GM18873 (cell line): ENCODE results near the gene RXRB.

Experiments used
- ATAC-seq: cut with Tn5 transposase; IDR thresholded peaks from one replicate; pipeline ENCODE4 v1.9.1; 2021; ENCODE audit warnings: mild to moderate bottlenecking, moderate library complexity, moderate number of reproducible peaks; ENCODE audit not compliant: unreplicated experiment, low FRiP score

The RXRB gene

GRCh38 chr6:33178755-33179475, 21.6 kb downstream of the RXRB start:
- ATAC-seq = no peak

DNA sequence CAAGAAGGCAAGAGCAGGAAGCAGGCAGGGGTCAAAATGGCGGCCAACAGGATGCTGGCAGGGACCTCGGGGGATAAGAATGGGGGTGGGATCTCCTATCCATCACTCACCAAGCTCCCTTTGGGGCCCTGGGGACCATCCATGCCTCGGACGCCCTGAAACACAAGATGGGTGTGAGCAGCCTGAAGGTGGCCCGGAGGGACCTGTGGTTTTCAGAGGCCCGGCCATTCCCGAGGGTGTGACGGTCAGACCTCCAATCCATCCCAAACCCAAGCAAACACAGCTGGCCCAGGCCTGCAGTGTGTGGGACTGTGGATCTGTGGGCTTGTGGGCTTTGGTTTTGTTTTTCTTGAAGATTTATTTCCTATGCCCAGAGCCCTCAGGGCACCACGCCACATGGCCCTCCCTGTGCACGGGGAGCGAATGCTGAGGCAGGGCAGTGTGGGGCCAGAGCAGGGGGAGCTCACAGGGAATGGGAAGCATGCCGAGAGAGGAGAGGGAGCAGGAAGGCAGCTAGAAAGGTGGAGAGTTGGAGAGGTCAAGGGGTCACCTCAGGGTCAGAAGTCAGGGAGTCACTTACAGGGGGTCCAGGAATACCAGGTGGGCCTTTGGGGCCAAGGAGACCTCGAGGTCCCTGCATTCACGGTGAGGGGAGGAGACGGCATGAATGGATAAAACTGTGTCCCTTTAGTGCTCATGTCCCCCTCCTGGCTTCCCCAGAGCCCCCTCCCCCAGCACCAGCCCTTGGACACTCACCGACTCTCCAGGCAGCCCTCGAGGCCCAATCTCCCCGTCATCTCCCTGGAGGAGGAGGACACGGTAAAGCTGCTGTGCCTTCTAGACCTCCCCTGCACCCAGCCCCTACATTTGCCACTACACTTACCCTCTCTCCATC, 22.7 kb downstream of the RXRB start:
- ATAC-seq = no peak

DNA sequence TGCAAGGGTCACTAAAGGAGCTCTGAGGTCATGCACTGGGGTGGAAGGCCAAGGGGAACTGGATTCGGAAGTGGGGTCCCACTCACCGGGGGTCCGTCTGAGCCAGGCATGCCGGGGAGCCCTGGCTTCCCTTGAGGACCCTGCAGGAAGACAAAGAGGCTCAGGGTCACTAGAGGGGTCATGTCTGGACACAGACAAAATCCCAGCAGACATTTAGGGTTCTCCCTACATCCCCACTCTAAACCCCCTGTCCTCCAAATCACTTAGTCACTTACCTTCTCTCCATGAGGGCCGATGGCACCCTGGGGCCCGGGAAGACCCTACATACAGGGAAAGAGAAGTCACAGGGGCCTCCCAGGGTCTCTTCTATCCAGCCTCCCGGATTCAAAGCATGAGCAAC, 23.6 kb downstream of the RXRB start:
- no peak for ATAC-seq

DNA sequence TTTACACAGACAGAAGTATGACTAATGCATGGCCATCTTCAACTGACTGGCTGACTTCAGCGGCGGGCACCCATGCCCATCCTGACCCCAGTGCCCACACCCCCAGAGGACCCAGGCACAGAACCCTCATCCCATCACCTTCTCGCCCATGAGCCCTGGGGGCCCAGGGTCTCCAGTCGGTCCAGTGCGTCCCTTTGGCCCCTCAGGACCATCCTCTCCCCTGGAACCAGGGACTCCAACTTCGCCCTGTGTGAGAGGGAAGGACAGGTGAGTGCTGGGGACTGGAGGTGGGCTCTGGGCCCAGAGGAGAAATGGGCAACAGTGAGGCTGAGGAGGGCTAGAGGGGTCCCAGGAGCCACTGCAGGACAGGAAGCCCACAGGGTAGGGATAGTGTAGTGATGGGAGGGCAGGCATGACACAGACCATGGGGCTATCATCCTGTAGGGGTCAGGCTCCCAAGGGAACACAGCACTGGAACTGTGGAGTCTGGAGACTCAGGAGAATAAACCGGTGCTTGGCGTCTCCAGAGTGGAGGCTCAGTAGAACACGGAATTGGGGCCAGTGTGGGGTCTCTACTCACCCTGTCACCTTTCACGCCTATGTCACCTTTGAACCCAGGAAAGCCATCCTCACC, 24.9 kb downstream of the RXRB start:
- no peak for ATAC-seq

DNA sequence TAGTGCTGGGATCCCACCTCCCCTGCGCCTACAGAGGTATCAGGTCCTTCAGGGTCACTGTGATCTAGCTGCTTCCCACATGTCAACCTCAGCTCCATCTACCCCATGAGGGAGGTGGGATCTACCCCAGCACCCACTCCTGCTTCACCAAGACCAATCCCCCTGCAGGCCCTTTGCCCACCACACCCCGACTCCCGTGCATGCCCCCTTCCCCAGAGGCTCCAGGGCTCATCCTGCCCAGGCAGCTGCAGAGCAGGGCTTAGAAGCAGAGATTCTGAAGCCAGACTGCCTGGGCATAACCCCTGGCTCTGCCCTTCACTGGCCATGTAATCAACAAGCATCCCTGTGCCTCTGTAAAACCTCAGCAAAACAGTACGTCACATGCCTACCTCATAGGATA, 25.7 kb downstream of the RXRB start:
- ATAC-seq = no peak

GRCh38 chr6:33173535-33174180, 26.8 kb downstream of the RXRB start:
- ATAC-seq = no peak

DNA sequence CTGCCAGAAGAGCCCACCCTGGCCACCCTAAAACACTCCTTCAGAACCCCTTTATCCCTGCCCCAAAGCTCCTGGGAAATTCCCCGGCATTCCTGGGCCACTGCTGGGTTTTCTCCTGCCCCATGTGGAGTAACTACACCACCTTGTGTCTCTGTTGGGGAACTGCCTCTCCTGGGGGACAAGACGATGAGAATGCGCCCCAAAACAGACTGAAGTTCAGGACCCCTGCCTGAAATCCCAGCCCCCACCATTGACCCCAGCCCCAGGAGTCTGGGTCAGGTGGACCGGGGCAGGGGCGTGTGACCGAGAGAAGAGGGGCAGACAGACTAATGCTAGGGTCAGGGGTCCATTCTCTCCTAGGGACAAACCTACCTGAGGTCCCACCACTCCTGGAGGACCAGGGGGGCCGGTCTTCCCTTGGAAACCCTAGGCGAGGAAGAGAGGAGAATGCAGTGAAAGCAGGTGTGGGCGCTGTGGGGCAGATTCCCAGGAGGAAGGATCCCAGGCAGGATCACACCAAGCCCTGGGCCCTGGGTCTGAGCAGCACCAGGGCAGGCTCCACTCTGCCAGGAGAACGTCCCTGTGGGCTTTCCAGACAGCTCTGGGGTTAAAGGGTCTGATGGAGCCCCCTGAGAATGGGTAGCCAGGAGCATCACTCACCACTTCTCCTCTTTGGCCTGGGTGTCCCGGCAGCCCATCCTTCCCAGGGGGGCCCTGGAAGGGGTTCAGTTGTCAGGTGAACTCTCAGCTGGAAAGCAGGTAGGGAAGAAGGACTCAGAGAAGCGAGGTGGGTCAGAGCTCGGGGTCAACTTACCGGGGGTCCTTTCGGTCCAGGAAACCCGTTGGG, 27.6 kb downstream of the RXRB start:
- ATAC-seq = no peak

DNA sequence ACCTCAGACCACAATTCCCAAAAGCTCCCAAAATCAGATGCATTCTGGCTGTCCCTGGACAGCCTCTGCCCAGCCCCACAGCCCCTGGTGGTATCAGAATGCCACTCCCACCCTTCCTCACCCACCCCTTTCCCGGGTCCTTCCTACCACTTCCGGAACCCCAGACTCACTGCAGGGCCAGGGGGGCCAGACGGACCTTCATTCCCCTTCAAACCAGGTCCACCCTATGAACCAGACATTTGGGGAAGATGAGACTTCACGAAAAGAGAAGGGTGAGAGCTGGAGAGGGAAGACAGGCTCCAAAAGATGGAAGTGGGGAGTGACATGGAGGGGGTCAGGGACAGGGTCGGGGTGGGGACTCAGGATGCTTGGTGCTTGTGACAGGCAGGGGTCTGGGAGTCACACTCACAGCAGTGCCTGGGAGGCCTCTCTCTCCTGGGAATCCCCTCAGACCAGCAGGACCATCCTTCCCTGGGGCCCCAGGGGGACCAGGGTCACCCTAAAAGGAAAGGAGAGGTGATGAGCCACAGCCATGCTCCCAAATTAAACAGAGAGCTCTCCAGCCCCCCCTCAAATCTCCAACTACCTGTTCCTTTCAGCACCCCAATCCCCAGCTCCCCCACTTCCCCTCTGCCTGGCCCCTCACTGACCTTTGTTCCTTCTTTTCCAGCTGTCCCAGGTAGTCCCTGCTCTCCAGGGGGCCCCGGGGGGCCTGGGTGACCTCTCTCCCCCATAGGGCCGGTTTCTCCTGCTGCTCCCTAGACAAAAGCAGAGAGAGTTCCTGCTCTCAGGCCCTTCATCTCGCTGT, 28.4 kb downstream of the RXRB start:
- ATAC-seq = no peak

- ATAC-seq = no peak
These were observed 29.2 kb downstream of the RXRB start for GRCh38 chr6:33171016-33171879.

DNA sequence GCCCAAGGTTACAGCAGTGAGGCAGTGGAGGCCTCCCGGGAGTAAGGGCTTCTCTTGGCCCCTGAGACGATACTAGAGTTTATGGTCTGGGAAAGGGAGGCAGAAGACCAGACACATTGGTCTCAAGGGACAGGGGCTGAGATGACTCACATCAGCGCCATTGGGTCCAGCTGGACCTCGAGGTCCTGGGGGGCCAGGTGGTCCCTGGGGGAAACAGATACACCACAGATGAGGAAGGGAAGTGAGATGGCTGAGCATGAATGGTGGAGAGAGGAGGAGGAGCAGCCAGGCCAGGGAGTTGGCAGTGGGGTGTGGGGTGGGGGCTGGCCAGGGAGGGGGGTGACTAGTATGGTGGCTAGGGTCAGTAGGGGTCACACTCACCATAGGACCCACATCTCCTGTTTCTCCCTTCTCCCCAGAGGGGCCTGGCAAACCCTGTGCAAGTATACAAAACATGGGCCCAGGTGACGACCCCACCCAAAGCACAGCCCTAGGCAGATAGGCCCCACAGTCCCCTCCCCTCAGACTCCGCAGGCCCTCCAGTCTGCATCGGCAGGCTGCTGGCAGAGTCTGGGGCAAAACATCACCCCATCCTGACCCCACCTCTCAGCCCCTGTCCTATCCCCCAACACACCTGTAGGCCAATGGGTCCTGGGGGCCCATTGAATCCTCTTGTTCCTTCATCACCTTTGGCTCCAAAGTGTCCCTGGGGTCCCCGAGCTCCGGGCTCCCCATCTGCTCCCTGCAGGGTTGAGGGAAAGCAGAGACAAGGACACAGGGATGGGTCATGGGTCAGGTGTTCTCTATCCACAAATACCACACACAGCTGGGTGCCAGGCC, 30.1 kb downstream of the RXRB start:
- no peak for ATAC-seq

DNA sequence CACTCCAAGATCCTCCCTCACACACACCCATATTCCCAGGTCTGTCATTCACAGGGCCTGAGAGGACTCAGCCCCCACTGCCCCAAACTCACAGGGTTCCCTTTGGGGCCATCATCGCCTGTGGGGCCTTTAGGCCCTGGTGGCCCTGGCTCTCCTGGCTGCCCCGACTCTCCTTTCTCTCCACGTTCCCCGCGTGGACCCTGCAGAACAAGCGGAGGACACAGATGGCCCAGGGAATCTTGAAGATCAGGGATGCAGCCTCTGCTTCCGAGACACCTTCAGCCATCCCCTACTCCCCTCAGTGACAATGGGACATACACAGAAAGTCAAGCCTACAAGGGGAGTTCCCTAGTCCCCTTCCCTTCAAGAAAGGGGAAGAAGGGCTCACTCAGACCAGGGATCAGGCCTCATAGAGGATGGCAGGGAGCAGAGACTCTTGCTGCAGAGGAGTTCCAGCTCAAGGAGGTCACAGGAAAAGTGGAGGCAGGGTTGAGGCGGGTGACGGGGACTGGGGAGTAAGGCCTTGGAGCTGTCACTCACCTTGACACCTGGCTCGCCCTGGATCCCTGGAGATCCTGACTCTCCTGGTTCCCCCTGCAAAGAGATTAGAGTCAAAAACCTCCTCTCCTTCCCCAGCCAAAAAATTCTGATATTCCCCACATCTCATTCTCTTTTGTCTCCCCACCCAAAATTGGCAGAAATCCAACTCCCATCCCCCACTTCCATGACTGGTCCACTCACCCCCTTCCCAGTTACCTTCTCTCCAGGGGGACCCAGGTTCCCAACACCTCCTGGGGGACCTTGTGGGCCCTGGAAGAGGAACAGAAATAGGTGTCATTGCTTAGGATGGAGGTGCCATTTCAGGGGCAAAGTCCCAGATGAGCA, 30.9 kb downstream of the RXRB start:
- no peak for ATAC-seq

- no peak for ATAC-seq
These were observed 31.8 kb downstream of the RXRB start for GRCh38 chr6:33168639-33169038.

- ATAC-seq = no peak
These were observed 32.2 kb downstream of the RXRB start for GRCh38 chr6:33168284-33168601.

DNA sequence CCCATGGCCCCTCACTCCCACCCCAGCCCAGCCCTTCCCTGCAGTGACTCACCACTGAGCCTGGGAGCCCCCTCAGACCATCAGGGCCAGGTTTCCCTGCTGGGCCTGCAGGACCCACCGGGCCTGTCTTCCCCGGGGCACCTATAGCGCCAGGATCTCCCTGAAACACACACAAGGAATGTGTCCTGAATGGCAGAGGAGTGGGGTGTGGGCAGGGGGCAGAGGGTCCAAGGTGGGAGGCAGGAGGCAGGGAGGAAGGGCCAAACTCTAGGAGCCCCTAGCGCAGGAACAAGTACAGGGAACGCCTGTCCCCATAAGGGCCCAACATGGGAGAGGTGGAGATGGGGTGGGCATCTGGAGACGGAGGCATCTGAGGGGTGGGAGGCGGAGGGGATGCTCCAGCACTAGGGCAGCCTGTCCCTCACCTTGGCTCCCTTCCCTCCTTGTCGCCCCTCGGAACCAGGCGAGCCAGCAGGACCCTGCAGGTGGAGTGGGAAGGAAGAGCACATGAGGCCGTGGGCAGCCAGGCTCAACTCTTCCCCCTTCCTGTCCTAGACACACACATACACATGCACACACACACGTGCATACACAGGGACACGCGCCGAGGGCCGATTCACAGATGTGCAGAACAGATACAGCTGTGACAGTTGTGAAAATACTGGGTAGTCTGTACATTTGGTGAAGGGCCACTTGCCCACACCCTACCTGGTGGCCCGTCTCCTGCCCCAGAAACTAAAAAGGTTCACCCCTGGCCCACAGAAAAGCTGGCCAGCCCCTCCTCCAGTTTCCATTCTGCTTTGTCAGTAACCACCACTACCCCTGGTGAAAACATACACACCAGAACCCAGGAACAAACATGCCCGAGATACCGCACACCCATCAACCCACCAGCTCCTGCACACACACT, 32.8 kb downstream of the RXRB start:
- no peak for ATAC-seq

GRCh38 chr6:33166811-33167210, 33.7 kb downstream of the RXRB start:
- ATAC-seq = no peak

GRCh38 chr6:33166363-33166762, 34.1 kb downstream of the RXRB start:
- no peak for ATAC-seq
